H9 (cell line): ENCODE results near the gene CDNF. TPM values are rescaled to one million over a fixed set of nuclear protein-coding genes. Genes with fewer than 3 reads are reported as not detected.

Source experiments
- DNase-seq: peaks from one replicate; pipeline ENCODE4 v3.0.0-alpha.2; 2017
- H2AFZ ChIP-seq: one replicate; pipeline ENCODE4 v1.6.1; 2013; ENCODE audit warnings: mild to moderate bottlenecking, low read length, control low read depth, moderate library complexity
- H2AK5ac ChIP-seq: 2 replicates; pipeline ENCODE4 v1.6.1; 2013; ENCODE audit warnings: low read length, control low read depth, mixed read lengths; ENCODE audit not compliant: insufficient read length
- H2BK120ac ChIP-seq: one replicate; pipeline ENCODE4 v1.6.1; 2013; ENCODE audit warnings: low read depth, mild to moderate bottlenecking, low read length, control low read depth, inconsistent platforms; ENCODE audit not compliant: poor library complexity, severe bottlenecking
- H2BK12ac ChIP-seq: 2 replicates; pipeline ENCODE4 v1.6.1; 2013; ENCODE audit warnings: low read length, control low read depth, mixed read lengths, low read depth; ENCODE audit not compliant: insufficient read length
- H2BK15ac ChIP-seq: 2 replicates; pipeline ENCODE4 v1.6.1; 2013; ENCODE audit warnings: low read depth, low read length, control low read depth
- H2BK20ac ChIP-seq: one replicate; pipeline ENCODE4 v1.6.1; 2013; ENCODE audit warnings: low read depth, mild to moderate bottlenecking, low read length, control low read depth, inconsistent platforms; ENCODE audit not compliant: poor library complexity, severe bottlenecking
- H2BK5ac ChIP-seq: 2 replicates; pipeline ENCODE4 v1.6.1; 2013; ENCODE audit warnings: low read length, control low read depth, mixed read lengths; ENCODE audit not compliant: insufficient read length
- H3K14ac ChIP-seq: 2 replicates; pipeline ENCODE4 v1.6.1; 2013; ENCODE audit warnings: low read length, control low read depth; ENCODE audit not compliant: insufficient read depth
- H3K18ac ChIP-seq: 2 replicates; pipeline ENCODE4 v1.6.1; 2013; ENCODE audit warnings: low read depth, mild to moderate bottlenecking, mixed read lengths, low read length, control low read depth; ENCODE audit not compliant: insufficient read length
- H3K23ac ChIP-seq: 2 replicates; pipeline ENCODE4 v1.6.1; 2013; ENCODE audit warnings: low read length, control low read depth, mixed read lengths, low read depth; ENCODE audit not compliant: insufficient read length
- H3K23me2 ChIP-seq: 2 replicates; pipeline ENCODE4 v1.6.1; 2013; ENCODE audit warnings: low read depth, mild to moderate bottlenecking, mixed read lengths, low read length, control low read depth; ENCODE audit not compliant: insufficient read length, poor library complexity, severe bottlenecking
- H3K27ac ChIP-seq: 2 replicates; pipeline ENCODE4 v1.5.1; 2013; ENCODE audit warnings: low read length, control low read depth, mixed read lengths, low read depth; ENCODE audit not compliant: insufficient read length
- H3K27me3 ChIP-seq: 2 replicates; pipeline ENCODE4 v1.6.1; 2013; ENCODE audit warnings: low read length, control low read depth, inconsistent platforms; ENCODE audit not compliant: insufficient read depth
- H3K4ac ChIP-seq: 2 replicates; pipeline ENCODE4 v1.6.1; 2013; ENCODE audit warnings: low read depth, mild to moderate bottlenecking, control low read depth, inconsistent platforms, low read length, moderate library complexity
- H3K4me1 ChIP-seq: 2 replicates; pipeline ENCODE4 v1.6.1; 2013; ENCODE audit warnings: low read length, control low read depth, inconsistent platforms; ENCODE audit not compliant: insufficient read depth
- H3K4me2 ChIP-seq: 2 replicates; pipeline ENCODE4 v1.6.1; 2013; ENCODE audit warnings: low read length, control low read depth, mixed read lengths; ENCODE audit not compliant: insufficient read length, insufficient read depth
- H3K56ac ChIP-seq: 2 replicates; pipeline ENCODE4 v1.6.1; 2013; ENCODE audit warnings: low read depth, mild to moderate bottlenecking, mixed read lengths, low read length, control low read depth; ENCODE audit not compliant: insufficient read length
- H3K79me1 ChIP-seq: 2 replicates; pipeline ENCODE4 v1.6.1; 2013; ENCODE audit warnings: low read depth, mild to moderate bottlenecking, moderate library complexity, low read length, control low read depth, inconsistent platforms; ENCODE audit not compliant: insufficient read depth, poor library complexity, severe bottlenecking
- H3K79me2 ChIP-seq: 2 replicates; pipeline ENCODE4 v1.6.1; 2013; ENCODE audit warnings: low read length, control low read depth, inconsistent platforms; ENCODE audit not compliant: insufficient read depth
- H3K9ac ChIP-seq: 2 replicates; pipeline ENCODE4 v1.6.1; 2013; ENCODE audit warnings: low read length, control low read depth, mixed read lengths; ENCODE audit not compliant: insufficient read length; ENCODE audit errors: extremely low read depth
- H3K9me3 ChIP-seq: one replicate; pipeline ENCODE4 v1.6.1; 2013; ENCODE audit warnings: low read depth, low read length, inconsistent platforms; ENCODE audit not compliant: control insufficient read depth
- H3T11ph ChIP-seq: one replicate; pipeline ENCODE4 v1.6.1; 2013; ENCODE audit warnings: mild to moderate bottlenecking, low read length, control low read depth, inconsistent platforms
- H4K20me1 ChIP-seq: one replicate; pipeline ENCODE4 v1.6.1; 2013; ENCODE audit not compliant: control insufficient read depth, insufficient read length, insufficient read depth
- H4K5ac ChIP-seq: 2 replicates; pipeline ENCODE4 v1.6.1; 2013; ENCODE audit warnings: low read depth, mild to moderate bottlenecking, mixed read lengths, low read length, control low read depth; ENCODE audit not compliant: insufficient read length
- H4K8ac ChIP-seq: replicated peaks from 2 replicates; pipeline ENCODE4 v1.6.1; 2013; ENCODE audit warnings: low read length, control low read depth, mixed read lengths, low read depth; ENCODE audit not compliant: insufficient read length
- H4K91ac ChIP-seq: 2 replicates; pipeline ENCODE4 v1.6.1; 2013; ENCODE audit warnings: low read depth, mild to moderate bottlenecking, moderate library complexity, mixed read lengths, low read length, control low read depth; ENCODE audit not compliant: insufficient read length
- H3K27ac Mint-ChIP-seq, 3 experiments: 2 replicates in 2 of 3; 3 replicates in 1 of 3; pipeline ENCODE4 v1.8.0; 2020 to 2021; ENCODE audit warnings: mixed read lengths in 3 of 3, mild to moderate bottlenecking in 1 of 3, moderate library complexity in 1 of 3
- H3K27me3 Mint-ChIP-seq: 2 replicates; pipeline ENCODE4 v1.8.0; 2021; ENCODE audit warnings: low read depth, mild to moderate bottlenecking, moderate library complexity, mixed read lengths
- H3K36me3 Mint-ChIP-seq, 3 experiments: 2 replicates in 2 of 3; 3 replicates in 1 of 3; pipeline ENCODE4 v1.8.0; 2020 to 2021; ENCODE audit warnings: low read depth in 3 of 3, mixed read lengths in 3 of 3; ENCODE audit not compliant: insufficient read depth in 1 of 3
- H3K4me1 Mint-ChIP-seq, 2 experiments: 2 replicates each; pipeline ENCODE4 v1.8.0; 2020; ENCODE audit warnings: mixed read lengths in 2 of 2
- H3K4me3 Mint-ChIP-seq, 2 experiments: 2 replicates in 1 of 2; 3 replicates in 1 of 2; pipeline ENCODE4 v1.8.0; 2020 to 2021; ENCODE audit warnings: mild to moderate bottlenecking in 2 of 2, mixed read lengths in 2 of 2, moderate library complexity in 1 of 2
- H3K9me3 Mint-ChIP-seq, 2 experiments: 2 replicates in 1 of 2; 3 replicates in 1 of 2; pipeline ENCODE4 v1.8.0; 2020; ENCODE audit warnings: mild to moderate bottlenecking in 2 of 2, mixed read lengths in 2 of 2, moderate library complexity in 1 of 2
- CTCF ChIP-seq: fragments of 200-600 bp; sonication (generic); conservative IDR thresholded peaks from 3 replicates; pipeline ENCODE4 v1.8.0; 2021; ENCODE audit warnings: antibody characterized with exemption, mild to moderate bottlenecking
- WGBS: extraction: QIAGEN DNeasy Blood & Tissue Kit; methylation state at CpG from one replicate; pipeline ENCODE4 v1.1.7; 2013; ENCODE audit warnings: missing lambda C conversion rate, low lambda C conversion rate, mixed read lengths; ENCODE audit not compliant: insufficient read length; ENCODE audit errors: extremely low coverage; 5-methylcytosine and 5-hydroxymethylcytosine counted together
- total RNA-seq: library from RNA; stranded (reverse); gene quantifications from 2 replicates; pipeline ENCODE4 v1.2.1, GENCODE V29; 2021

Gene CDNF
- total RNA-seq, 1 experiment from 2014 or later = 1.3 TPM

GRCh38 chr10:14823966-14824365 lies 13.9 kb downstream of the CDNF start:
- Histone ChIP-seq H4K8ac (no peak overlapping the region), H3K79me1 (no peaks in the 10 kb centered on the region), H2BK12ac (no peak overlapping the region), H3K4ac (no peak overlapping the region), H2BK15ac (no peak overlapping the region), H4K91ac (no peak overlapping the region), H4K20me1 (no peaks in the 10 kb centered on the region), H2AK5ac (no peak overlapping the region), H3K56ac (no peak overlapping the region), H2BK120ac (no peak overlapping the region), H3K27ac (no peak overlapping the region), H3K23me2 (no peaks in the 10 kb centered on the region), H3K23ac (no peak overlapping the region), H3K79me2 (no peaks in the 10 kb centered on the region), H3K9me3 (no peaks in the 10 kb centered on the region), H3T11ph (no peak overlapping the region), H3K4me1 (no peaks in the 10 kb centered on the region), H2BK5ac (no peak overlapping the region), H3K9ac (no peak overlapping the region), H2AFZ (no peak overlapping the region), H4K5ac (no peak overlapping the region), H3K14ac (no peak overlapping the region), H3K27me3 (no peaks in the 10 kb centered on the region), H2BK20ac (no peak overlapping the region), H3K18ac (no peak overlapping the region), H3K4me2 (no peak overlapping the region)
- no peak for DNase-seq
- H3K27ac Mint-ChIP-seq = no peak overlapping the region
- peaks cover 11% of the 10 kb centered on the region for H3K27me3 Mint-ChIP-seq
- TF ChIP-seq CTCF = no peak
- WGBS = no CpG with 5 or more reads among the region's 3 CpGs
- no peaks in the 10 kb centered on the region for H3K36me3 Mint-ChIP-seq
- H3K9me3 Mint-ChIP-seq = no peaks in the 10 kb centered on the region; a peak in 1 of 5 replicates
- no peak overlapping the region for H3K4me3 Mint-ChIP-seq
- H3K4me1 Mint-ChIP-seq = peaks cover 16 to 24% of the 10 kb centered on the region in 2 experiments
